HEK293 (cell line): ENCODE results near the gene MAP3K14.

ENCODE experiments used
- EGR2 ChIP-seq: fragments of 450-650 bp; formaldehyde crosslinking; IDR thresholded peaks from 2 replicates; pipeline ENCODE4 v1.5.1; 2016; ENCODE audit warnings: low read depth, missing biosample characterization, missing genetic modification characterization
- GLIS1 ChIP-seq: fragments of 450-650 bp; formaldehyde crosslinking; IDR thresholded peaks from 2 replicates; pipeline ENCODE4 v1.5.1; 2016; ENCODE audit warnings: missing biosample characterization, missing genetic modification characterization
- GLIS2 ChIP-seq: fragments of 450-650 bp; formaldehyde crosslinking; IDR thresholded peaks from 2 replicates; pipeline ENCODE4 v1.5.1; 2016; ENCODE audit warnings: missing biosample characterization, missing genetic modification characterization
- HOXA7 ChIP-seq: sonication (generic); formaldehyde crosslinking; IDR thresholded peaks from 2 replicates; pipeline ENCODE4 v1.8.1; 2022; ENCODE audit warnings: missing genetic modification reagents, borderline replicate concordance
- KLF1 ChIP-seq: fragments of 450-650 bp; formaldehyde crosslinking; IDR thresholded peaks from 2 replicates; pipeline ENCODE4 v1.5.1; 2016; ENCODE audit warnings: missing biosample characterization, missing genetic modification characterization
- KLF10 ChIP-seq: fragments of 450-650 bp; IDR thresholded peaks from 2 replicates; pipeline ENCODE4 v1.5.1; 2018; ENCODE audit warnings: missing biosample characterization, mild to moderate bottlenecking, missing genetic modification characterization
- OSR2 ChIP-seq: fragments of 450-650 bp; formaldehyde crosslinking; IDR thresholded peaks from 2 replicates; pipeline ENCODE4 v1.5.1; 2016; ENCODE audit warnings: missing biosample characterization, missing genetic modification characterization
- SP2 ChIP-seq: fragments of 450-650 bp; formaldehyde crosslinking; IDR thresholded peaks from 2 replicates; pipeline ENCODE4 v1.5.1; 2016; ENCODE audit warnings: missing biosample characterization, missing genetic modification characterization
- TRIM28 ChIP-seq: IDR thresholded peaks from 2 replicates; pipeline ENCODE4 v1.6.1; 2011; ENCODE audit warnings: low read length, control low read depth, borderline replicate concordance
- ZFP69B ChIP-seq: fragments of 450-650 bp; formaldehyde crosslinking; IDR thresholded peaks from 2 replicates; pipeline ENCODE4 v1.5.1; 2016; ENCODE audit warnings: missing biosample characterization, missing genetic modification characterization
- ZNF10 ChIP-seq: fragments of 450-650 bp; formaldehyde crosslinking; IDR thresholded peaks from 2 replicates; pipeline ENCODE4 v1.5.1; 2017; ENCODE audit warnings: missing biosample characterization, missing genetic modification characterization
- ZNF146 ChIP-seq: fragments of 450-650 bp; formaldehyde crosslinking; IDR thresholded peaks from 2 replicates; pipeline ENCODE4 v1.5.1; 2016; ENCODE audit warnings: missing biosample characterization, missing genetic modification characterization
- ZNF174 ChIP-seq: fragments of 450-650 bp; formaldehyde crosslinking; IDR thresholded peaks from 2 replicates; pipeline ENCODE4 v1.5.0; 2017; ENCODE audit warnings: missing biosample characterization, mild to moderate bottlenecking, missing genetic modification characterization
- ZNF2 ChIP-seq: fragments of 450-650 bp; formaldehyde crosslinking; IDR thresholded peaks from 2 replicates; pipeline ENCODE4 v1.5.1; 2016; ENCODE audit warnings: missing biosample characterization, missing genetic modification characterization
- ZNF311 ChIP-seq: fragments of 450-650 bp; formaldehyde crosslinking; IDR thresholded peaks from 2 replicates; pipeline ENCODE4 v1.5.1; 2017; ENCODE audit warnings: missing biosample characterization, missing genetic modification characterization, borderline replicate concordance
- ZNF324 ChIP-seq: fragments of 450-650 bp; formaldehyde crosslinking; IDR thresholded peaks from 2 replicates; pipeline ENCODE4 v1.5.1; 2016; ENCODE audit warnings: missing biosample characterization, missing genetic modification characterization
- ZNF341 ChIP-seq: fragments of 450-650 bp; formaldehyde crosslinking; IDR thresholded peaks from 2 replicates; pipeline ENCODE4; 2016; ENCODE audit warnings: low read depth, missing biosample characterization, missing genetic modification characterization
- ZNF37A ChIP-seq: fragments of 450-650 bp; IDR thresholded peaks from 2 replicates; pipeline ENCODE4 v1.5.1; 2018; ENCODE audit warnings: missing biosample characterization, missing genetic modification characterization
- ZNF433 ChIP-seq: fragments of 450-650 bp; formaldehyde crosslinking; IDR thresholded peaks from 2 replicates; pipeline ENCODE4 v1.5.1; 2016; ENCODE audit warnings: missing biosample characterization, missing genetic modification characterization, low read depth
- ZNF544 ChIP-seq: fragments of 450-650 bp; formaldehyde crosslinking; IDR thresholded peaks from 2 replicates; pipeline ENCODE4 v1.5.0; 2017; ENCODE audit warnings: missing biosample characterization, missing genetic modification characterization
- ZNF548 ChIP-seq: fragments of 450-650 bp; formaldehyde crosslinking; IDR thresholded peaks from 2 replicates; pipeline ENCODE4 v1.5.1; 2016; ENCODE audit warnings: missing biosample characterization, missing genetic modification characterization
- ZNF571 ChIP-seq: fragments of 450-650 bp; formaldehyde crosslinking; IDR thresholded peaks from 2 replicates; pipeline ENCODE4 v1.5.0; 2017; ENCODE audit warnings: missing biosample characterization, missing genetic modification characterization
- ZNF664 ChIP-seq: fragments of 450-650 bp; formaldehyde crosslinking; IDR thresholded peaks from 2 replicates; pipeline ENCODE4 v1.5.1; 2016; ENCODE audit warnings: missing biosample characterization, missing genetic modification characterization
- ZNF747 ChIP-seq: fragments of 450-650 bp; formaldehyde crosslinking; IDR thresholded peaks from 2 replicates; pipeline ENCODE4 v1.5.1; 2016; ENCODE audit warnings: missing biosample characterization, missing genetic modification characterization
- ZSCAN23 ChIP-seq: fragments of 450-650 bp; formaldehyde crosslinking; IDR thresholded peaks from 2 replicates; pipeline ENCODE4 v1.5.1; 2016; ENCODE audit warnings: missing biosample characterization, missing genetic modification characterization
- TF ChIP-seq, protein P1 (sequence below): fragments of 450-650 bp; formaldehyde crosslinking; IDR thresholded peaks from 2 replicates; pipeline ENCODE4 v1.5.1; 2017; ENCODE audit warnings: missing biosample characterization, missing genetic modification characterization
- TF ChIP-seq, protein P2 (sequence below): fragments of 450-650 bp; formaldehyde crosslinking; IDR thresholded peaks from 2 replicates; pipeline ENCODE4 v1.5.1; 2016; ENCODE audit warnings: missing biosample characterization, missing genetic modification characterization
- TF ChIP-seq, protein P3 (sequence below): fragments of 450-650 bp; formaldehyde crosslinking; IDR thresholded peaks from 2 replicates; pipeline ENCODE4 v1.5.1; 2016; ENCODE audit warnings: missing biosample characterization, missing genetic modification characterization
- TF ChIP-seq, protein P4 (sequence below): fragments of 450-650 bp; formaldehyde crosslinking; conservative IDR thresholded peaks from 2 replicates; pipeline ENCODE4 v1.5.1; 2016; ENCODE audit warnings: low read depth, missing biosample characterization, missing genetic modification characterization
- TF ChIP-seq, protein P5 (sequence below): fragments of 450-650 bp; formaldehyde crosslinking; IDR thresholded peaks from 2 replicates; pipeline ENCODE4 v1.5.1; 2016; ENCODE audit warnings: missing biosample characterization, missing genetic modification characterization, low read depth
- TF ChIP-seq, protein P6 (sequence below): fragments of 450-650 bp; formaldehyde crosslinking; IDR thresholded peaks from 2 replicates; pipeline ENCODE4 v1.5.1; 2017; ENCODE audit warnings: missing biosample characterization, missing genetic modification characterization

MAP3K14 gene

DNA sequence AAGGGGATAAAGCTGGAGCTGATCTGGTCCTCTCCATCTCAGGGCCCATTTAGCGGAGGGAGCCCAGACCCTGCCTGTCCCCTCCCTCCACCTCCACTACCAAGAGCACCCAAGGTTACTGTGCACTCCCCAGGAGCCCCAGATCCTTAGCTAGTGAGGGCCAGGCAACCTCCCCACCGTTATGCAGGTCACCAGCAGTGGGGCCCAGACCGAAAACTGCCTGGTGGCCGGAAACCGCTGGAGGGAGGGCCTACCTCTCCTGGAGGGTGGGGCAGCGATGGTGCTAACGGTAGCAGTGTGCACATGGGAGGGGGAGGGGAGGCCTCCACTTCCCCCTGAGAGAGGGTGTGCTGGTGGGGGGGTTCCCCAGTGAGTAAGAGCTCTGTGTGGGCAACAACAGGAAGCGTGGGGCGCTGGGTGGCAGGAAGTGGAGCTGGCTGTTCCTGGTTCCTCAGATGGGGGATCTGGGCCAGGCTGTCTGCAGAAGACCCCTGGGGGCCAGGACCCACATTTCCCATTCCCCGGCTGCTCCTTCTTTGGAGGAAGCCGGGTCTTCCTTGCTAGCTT is 90.8 kb downstream of the MAP3K14 start (continued):
- TF ChIP-seq, protein P1, sequence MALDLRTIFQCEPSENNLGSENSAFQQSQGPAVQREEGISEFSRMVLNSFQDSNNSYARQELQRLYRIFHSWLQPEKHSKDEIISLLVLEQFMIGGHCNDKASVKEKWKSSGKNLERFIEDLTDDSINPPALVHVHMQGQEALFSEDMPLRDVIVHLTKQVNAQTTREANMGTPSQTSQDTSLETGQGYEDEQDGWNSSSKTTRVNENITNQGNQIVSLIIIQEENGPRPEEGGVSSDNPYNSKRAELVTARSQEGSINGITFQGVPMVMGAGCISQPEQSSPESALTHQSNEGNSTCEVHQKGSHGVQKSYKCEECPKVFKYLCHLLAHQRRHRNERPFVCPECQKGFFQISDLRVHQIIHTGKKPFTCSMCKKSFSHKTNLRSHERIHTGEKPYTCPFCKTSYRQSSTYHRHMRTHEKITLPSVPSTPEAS, result no peak
- TF ChIP-seq, protein P2, sequence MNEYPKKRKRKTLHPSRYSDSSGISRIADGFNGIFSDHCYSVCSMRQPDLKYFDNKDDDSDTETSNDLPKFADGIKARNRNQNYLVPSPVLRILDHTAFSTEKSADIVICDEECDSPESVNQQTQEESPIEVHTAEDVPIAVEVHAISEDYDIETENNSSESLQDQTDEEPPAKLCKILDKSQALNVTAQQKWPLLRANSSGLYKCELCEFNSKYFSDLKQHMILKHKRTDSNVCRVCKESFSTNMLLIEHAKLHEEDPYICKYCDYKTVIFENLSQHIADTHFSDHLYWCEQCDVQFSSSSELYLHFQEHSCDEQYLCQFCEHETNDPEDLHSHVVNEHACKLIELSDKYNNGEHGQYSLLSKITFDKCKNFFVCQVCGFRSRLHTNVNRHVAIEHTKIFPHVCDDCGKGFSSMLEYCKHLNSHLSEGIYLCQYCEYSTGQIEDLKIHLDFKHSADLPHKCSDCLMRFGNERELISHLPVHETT (tag by site-specific recombination), result no peak
- TF ChIP-seq, protein P3, sequence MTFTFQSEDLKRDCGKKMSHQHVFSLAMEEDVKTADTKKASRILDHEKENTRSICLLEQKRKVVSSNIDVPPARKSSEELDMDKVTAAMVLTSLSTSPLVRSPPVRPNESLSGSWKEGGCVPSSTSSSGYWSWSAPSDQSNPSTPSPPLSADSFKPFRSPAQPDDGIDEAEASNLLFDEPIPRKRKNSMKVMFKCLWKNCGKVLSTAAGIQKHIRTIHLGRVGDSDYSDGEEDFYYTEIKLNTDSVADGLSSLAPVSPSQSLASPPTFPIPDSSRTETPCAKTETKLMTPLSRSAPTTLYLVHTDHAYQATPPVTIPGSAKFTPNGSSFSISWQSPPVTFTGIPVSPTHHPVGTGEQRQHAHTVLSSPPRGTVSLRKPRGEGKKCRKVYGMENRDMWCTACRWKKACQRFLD (tag by site-specific recombination), result no peak
- TF ChIP-seq KLF10 (tag by site-specific recombination) (no peak), SP2 (peak; percentile 27), ZNF747 (no peak), ZNF548 (tag by site-specific recombination) (no peak), ZFP69B (peak; percentile 84; the same call in 1 of the 2 replicates), ZSCAN23 (tag by site-specific recombination) (no peak), ZNF571 (tag by site-specific recombination) (no peak), ZNF146 (tag by site-specific recombination) (no peak), GLIS1 (peak; percentile 64), ZNF311 (tag by site-specific recombination) (no peak), OSR2 (tag by site-specific recombination) (no peak), ZNF664 (tag by site-specific recombination) (no peak), KLF1 (tag by site-specific recombination) (peak; percentile 32; the same call in 1 of the 2 replicates), ZNF37A (no peak), ZNF10 (tag by site-specific recombination) (no peak), ZNF324 (tag by site-specific recombination) (no peak), GLIS2 (peak; percentile 61), ZNF174 (tag by site-specific recombination) (no peak), ZNF544 (no peak), ZNF341 (tag by site-specific recombination) (peak; percentile 59), EGR2 (tag by site-specific recombination) (0 out of 2 replicates have a peak, but pooled peaks have one; percentile 28), ZNF2 (no peak), TRIM28 (no peak), HOXA7 (CRISPR knock-in tag) (no peak), ZNF433 (tag by site-specific recombination) (no peak)
- TF ChIP-seq, protein P4, sequence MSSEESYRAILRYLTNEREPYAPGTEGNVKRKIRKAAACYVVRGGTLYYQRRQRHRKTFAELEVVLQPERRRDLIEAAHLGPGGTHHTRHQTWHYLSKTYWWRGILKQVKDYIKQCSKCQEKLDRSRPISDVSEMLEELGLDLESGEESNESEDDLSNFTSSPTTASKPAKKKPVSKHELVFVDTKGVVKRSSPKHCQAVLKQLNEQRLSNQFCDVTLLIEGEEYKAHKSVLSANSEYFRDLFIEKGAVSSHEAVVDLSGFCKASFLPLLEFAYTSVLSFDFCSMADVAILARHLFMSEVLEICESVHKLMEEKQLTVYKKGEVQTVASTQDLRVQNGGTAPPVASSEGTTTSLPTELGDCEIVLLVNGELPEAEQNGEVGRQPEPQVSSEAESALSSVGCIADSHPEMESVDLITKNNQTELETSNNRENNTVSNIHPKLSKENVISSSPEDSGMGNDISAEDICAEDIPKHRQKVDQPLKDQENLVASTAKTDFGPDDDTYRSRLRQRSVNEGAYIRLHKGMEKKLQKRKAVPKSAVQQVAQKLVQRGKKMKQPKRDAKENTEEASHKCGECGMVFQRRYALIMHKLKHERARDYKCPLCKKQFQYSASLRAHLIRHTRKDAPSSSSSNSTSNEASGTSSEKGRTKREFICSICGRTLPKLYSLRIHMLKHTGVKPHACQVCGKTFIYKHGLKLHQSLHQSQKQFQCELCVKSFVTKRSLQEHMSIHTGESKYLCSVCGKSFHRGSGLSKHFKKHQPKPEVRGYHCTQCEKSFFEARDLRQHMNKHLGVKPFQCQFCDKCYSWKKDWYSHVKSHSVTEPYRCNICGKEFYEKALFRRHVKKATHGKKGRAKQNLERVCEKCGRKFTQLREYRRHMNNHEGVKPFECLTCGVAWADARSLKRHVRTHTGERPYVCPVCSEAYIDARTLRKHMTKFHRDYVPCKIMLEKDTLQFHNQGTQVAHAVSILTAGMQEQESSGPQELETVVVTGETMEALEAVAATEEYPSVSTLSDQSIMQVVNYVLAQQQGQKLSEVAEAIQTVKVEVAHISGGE (tag by site-specific recombination), result no peak
- TF ChIP-seq, protein P5, sequence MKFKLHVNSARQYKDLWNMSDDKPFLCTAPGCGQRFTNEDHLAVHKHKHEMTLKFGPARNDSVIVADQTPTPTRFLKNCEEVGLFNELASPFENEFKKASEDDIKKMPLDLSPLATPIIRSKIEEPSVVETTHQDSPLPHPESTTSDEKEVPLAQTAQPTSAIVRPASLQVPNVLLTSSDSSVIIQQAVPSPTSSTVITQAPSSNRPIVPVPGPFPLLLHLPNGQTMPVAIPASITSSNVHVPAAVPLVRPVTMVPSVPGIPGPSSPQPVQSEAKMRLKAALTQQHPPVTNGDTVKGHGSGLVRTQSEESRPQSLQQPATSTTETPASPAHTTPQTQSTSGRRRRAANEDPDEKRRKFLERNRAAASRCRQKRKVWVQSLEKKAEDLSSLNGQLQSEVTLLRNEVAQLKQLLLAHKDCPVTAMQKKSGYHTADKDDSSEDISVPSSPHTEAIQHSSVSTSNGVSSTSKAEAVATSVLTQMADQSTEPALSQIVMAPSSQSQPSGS, result no peak
- TF ChIP-seq, protein P6, sequence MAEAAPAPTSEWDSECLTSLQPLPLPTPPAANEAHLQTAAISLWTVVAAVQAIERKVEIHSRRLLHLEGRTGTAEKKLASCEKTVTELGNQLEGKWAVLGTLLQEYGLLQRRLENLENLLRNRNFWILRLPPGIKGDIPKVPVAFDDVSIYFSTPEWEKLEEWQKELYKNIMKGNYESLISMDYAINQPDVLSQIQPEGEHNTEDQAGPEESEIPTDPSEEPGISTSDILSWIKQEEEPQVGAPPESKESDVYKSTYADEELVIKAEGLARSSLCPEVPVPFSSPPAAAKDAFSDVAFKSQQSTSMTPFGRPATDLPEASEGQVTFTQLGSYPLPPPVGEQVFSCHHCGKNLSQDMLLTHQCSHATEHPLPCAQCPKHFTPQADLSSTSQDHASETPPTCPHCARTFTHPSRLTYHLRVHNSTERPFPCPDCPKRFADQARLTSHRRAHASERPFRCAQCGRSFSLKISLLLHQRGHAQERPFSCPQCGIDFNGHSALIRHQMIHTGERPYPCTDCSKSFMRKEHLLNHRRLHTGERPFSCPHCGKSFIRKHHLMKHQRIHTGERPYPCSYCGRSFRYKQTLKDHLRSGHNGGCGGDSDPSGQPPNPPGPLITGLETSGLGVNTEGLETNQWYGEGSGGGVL (tag by site-specific recombination), result peak; percentile 59
